Right ventricle myocardium superior (tissue), 1 donor: ENCODE results near the gene IPMK. TPM values are rescaled to one million over a fixed set of nuclear protein-coding genes. Genes with fewer than 3 reads are reported as not detected.
"Not testable (repeated sequence)": the region's sequence is repeated elsewhere in the genome, so short reads cannot be mapped to it uniquely, and the experiment has no call there.

Experiments used
- ATAC-seq: fragments of 200-7000 bp; cut with Tn5 transposase; one replicate; pipeline ENCODE4 v1.9.1; 2020; ENCODE audit warnings: mild to moderate bottlenecking; ENCODE audit not compliant: poor library complexity
- DNase-seq: peaks from one replicate; pipeline ENCODE4 v3.0.0-alpha.2; 2020
- intact Hi-C: fragments of 100-400 bp; cut with DNase I; formaldehyde crosslinking; loops from one replicate; pipeline ENCODE4 v1.11.2; 2022
- total RNA-seq: library from RNA; stranded (reverse); fragmentation: NEBNext Ultra II Directional; extraction: Animal tissue kit (Norgen Biotek cat#: 25700); gene quantifications from one replicate; pipeline ENCODE4 v1.2.1, GENCODE V29; 2021
- donor health status: DM: no; HTN: yes; CAD: no; lungs with severe emphysema.

Gene IPMK
- total RNA-seq, 1 donor from 2014 or later, result 2.1 TPM

GRCh38 chr10:58177362-58177947, 90.2 kb downstream of the IPMK start:
- DNase-seq, result no peak
- ATAC-seq, result no peak
- intact Hi-C loops, result loop anchor here (5.0 kb wide), 1 partner anchor 115 kb away; no protein-coding TSS in a partner anchor

GRCh38 chr10:58175990-58176900, 91.4 kb downstream of the IPMK start:
- DNase-seq (no peak), ATAC-seq (no peak)
- intact Hi-C loops, result loop anchor here (5.0 kb wide), 1 partner anchor 116 kb away; no protein-coding TSS in a partner anchor

- intact Hi-C loops, result loop anchor here (5.0 kb wide), 1 partner anchor 117 kb away; no protein-coding TSS in a partner anchor
- no peak for DNase-seq
- ATAC-seq, result no peak
These were observed 92.9 kb downstream of the IPMK start for GRCh38 chr10:58174831-58175230.

GRCh38 chr10:58173391-58173790, 94.3 kb downstream of the IPMK start:
- DNase-seq, result no peak
- ATAC-seq, result no peak
- intact Hi-C loops, result no loop called here

GRCh38 chr10:58171146-58171545, 96.5 kb downstream of the IPMK start:
- intact Hi-C loops, result no loop called here
- DNase-seq, result no peak
- no peak for ATAC-seq

GRCh38 chr10:58164517-58164916, 103.2 kb downstream of the IPMK start:
- DNase-seq (no peak), ATAC-seq (no peak)
- intact Hi-C loops, result no loop called here

- no peak for DNase-seq
- intact Hi-C loops, result loop anchor here (10.0 kb wide), 1 partner anchor 814 kb away; no protein-coding TSS in a partner anchor
- no peak for ATAC-seq
These were observed 108.9 kb downstream of the IPMK start for GRCh38 chr10:58158806-58159205.

- DNase-seq, result no peak
- intact Hi-C loops, result loop anchor here (10.0 kb wide), 1 partner anchor 812 kb away; no protein-coding TSS in a partner anchor
- no peak for ATAC-seq
These were observed 110.5 kb downstream of the IPMK start for GRCh38 chr10:58157076-58157766.

GRCh38 chr10:58155941-58156340, 111.8 kb downstream of the IPMK start:
- DNase-seq, ATAC-seq: not testable (repeated sequence)
- intact Hi-C loops, result loop anchor here (10.0 kb wide), 1 partner anchor 811 kb away; no protein-coding TSS in a partner anchor

GRCh38 chr10:58153751-58154150, 113.9 kb downstream of the IPMK start:
- intact Hi-C loops, result loop anchor here (5.0 to 10.0 kb wide), 2 partner anchors 571 to 809 kb away; no protein-coding TSS in a partner anchor
- DNase-seq (no peak), ATAC-seq (no peak)

GRCh38 chr10:58152673-58153263, 114.9 kb downstream of the IPMK start:
- intact Hi-C loops, result loop anchor here (5.0 to 10.0 kb wide), 2 partner anchors 570 to 808 kb away; no protein-coding TSS in a partner anchor

GRCh38 chr10:58150290-58150689, 117.4 kb downstream of the IPMK start:
- intact Hi-C loops, result loop anchor here (5.0 to 10.0 kb wide), 2 partner anchors 568 to 805 kb away; no protein-coding TSS in a partner anchor
- ATAC-seq (no peak), DNase-seq (no peak)

More at GRCh38 chr10:58152673-58153263, 114.9 kb downstream of the IPMK start:
- DNase-seq (peak; percentile 45), ATAC-seq (no peak)

- ATAC-seq (no peak), DNase-seq (no peak)
- intact Hi-C loops, result no loop called here
These were observed 123.8 kb downstream of the IPMK start for GRCh38 chr10:58143944-58144343.

Other genes starting within 250 kb of the IPMK start
- gene CISD1, start 1.3 kb upstream of the IPMK start, total RNA-seq, result 182 TPM
- 61.2 TPM for gene UBE2D1, start 67.1 kb upstream of the IPMK start, total RNA-seq
- 26.4 TPM for gene TFAM, start 117.5 kb upstream of the IPMK start, total RNA-seq
- gene BICC1, start 245.0 kb upstream of the IPMK start, total RNA-seq, result 6.1 TPM